ENCODE results near the gene VSTM4.

VSTM4 gene

GRCh38 chr10:49012603-49013002, 102.7 kb downstream of the VSTM4 start:
- in situ Hi-C loops (cut with MboI; ENCODE audit: low sequenced_read_pairs) = no loop called here

GRCh38 chr10:49011756-49012155, 103.6 kb downstream of the VSTM4 start:
- in situ Hi-C loops (cut with MboI; ENCODE audit: low sequenced_read_pairs) = no loop called here

GRCh38 chr10:49010865-49011264, 104.5 kb downstream of the VSTM4 start:
- in situ Hi-C loops (cut with MboI; ENCODE audit: low sequenced_read_pairs) = no loop called here

- in situ Hi-C loops (cut with MboI; ENCODE audit: low sequenced_read_pairs) = no loop called here
Observed at GRCh38 chr10:49010295-49010694, 105.0 kb downstream of the VSTM4 start.

- in situ Hi-C loops (cut with MboI; ENCODE audit: low sequenced_read_pairs) = no loop called here
Observed at GRCh38 chr10:49009199-49009979, 105.9 kb downstream of the VSTM4 start.

- in situ Hi-C loops (cut with MboI; ENCODE audit: low sequenced_read_pairs) = no loop called here
Observed at GRCh38 chr10:49008505-49009198, 106.7 kb downstream of the VSTM4 start.

GRCh38 chr10:49008091-49008490, 107.2 kb downstream of the VSTM4 start:
- in situ Hi-C loops (cut with MboI; ENCODE audit: low sequenced_read_pairs) = no loop called here

GRCh38 chr10:49007129-49007528, 108.2 kb downstream of the VSTM4 start:
- in situ Hi-C loops (cut with MboI; ENCODE audit: low sequenced_read_pairs) = no loop called here

- in situ Hi-C loops (cut with MboI; ENCODE audit: low sequenced_read_pairs) = no loop called here
Observed at GRCh38 chr10:49005270-49005669, 110.1 kb downstream of the VSTM4 start.

- in situ Hi-C loops (cut with MboI; ENCODE audit: low sequenced_read_pairs) = no loop called here
Observed at GRCh38 chr10:49001870-49002672, 113.3 kb downstream of the VSTM4 start.

GRCh38 chr10:49001402-49001801, 113.9 kb downstream of the VSTM4 start:
- in situ Hi-C loops (cut with MboI; ENCODE audit: low sequenced_read_pairs) = no loop called here

- in situ Hi-C loops (cut with MboI; ENCODE audit: low sequenced_read_pairs) = no loop called here
Observed at GRCh38 chr10:49000437-49001398, 114.6 kb downstream of the VSTM4 start.

GRCh38 chr10:48999346-48999745, 116.0 kb downstream of the VSTM4 start:
- in situ Hi-C loops (cut with MboI; ENCODE audit: low sequenced_read_pairs) = loop anchor here (25.0 kb wide), 1 partner anchor 513 kb away; no protein-coding TSS in a partner anchor

GRCh38 chr10:48996329-48996728, 119.0 kb downstream of the VSTM4 start:
- in situ Hi-C loops (cut with MboI; ENCODE audit: low sequenced_read_pairs) = loop anchor here (25.0 kb wide), 1 partner anchor 516 kb away; no protein-coding TSS in a partner anchor

GRCh38 chr10:48993627-48994026, 121.7 kb downstream of the VSTM4 start:
- in situ Hi-C loops (cut with MboI; ENCODE audit: low sequenced_read_pairs) = loop anchor here (25.0 kb wide), 1 partner anchor 519 kb away; no protein-coding TSS in a partner anchor

- in situ Hi-C loops (cut with MboI; ENCODE audit: low sequenced_read_pairs) = loop anchor here (25.0 kb wide), 1 partner anchor 522 kb away; no protein-coding TSS in a partner anchor
Observed at GRCh38 chr10:48990226-48990625, 125.1 kb downstream of the VSTM4 start.

GRCh38 chr10:48985621-48986158, 129.6 kb downstream of the VSTM4 start:
- in situ Hi-C loops (cut with MboI; ENCODE audit: low sequenced_read_pairs) = loop anchor here (25.0 kb wide), 1 partner anchor 527 kb away; no protein-coding TSS in a partner anchor

GRCh38 chr10:48983648-48984351, 131.5 kb downstream of the VSTM4 start:
- in situ Hi-C loops (cut with MboI; ENCODE audit: low sequenced_read_pairs) = loop anchor here (25.0 kb wide), 1 partner anchor 529 kb away; no protein-coding TSS in a partner anchor

- in situ Hi-C loops (cut with MboI; ENCODE audit: low sequenced_read_pairs) = loop anchor here (25.0 kb wide), 1 partner anchor 530 kb away; no protein-coding TSS in a partner anchor
Observed at GRCh38 chr10:48982584-48982983, 132.7 kb downstream of the VSTM4 start.
